HepG2 (cell line): ENCODE data around the gene AGPAT2. TPM values are rescaled to one million over a fixed set of nuclear protein-coding genes. Genes with fewer than 3 reads are reported as not detected.

ENCODE experiments used
- AGO2 ChIP-seq: fragments of 200-400 bp; formaldehyde crosslinking; optimal IDR thresholded peaks from 2 replicates; pipeline ENCODE3; 2017; ENCODE audit warnings: mild to moderate bottlenecking, low read depth, low read length, moderate library complexity
- ATF1 ChIP-seq: IDR thresholded peaks from 2 replicates; pipeline ENCODE4 v1.6.1; 2016; ENCODE audit warnings: mild to moderate bottlenecking, control low read depth
- BHLHE40 ChIP-seq: IDR thresholded peaks from 2 replicates; pipeline ENCODE4 v1.6.1; 2011; ENCODE audit warnings: low read length, improper control_type of control experiment
- CCDC6 ChIP-seq: sonication (generic); formaldehyde crosslinking; IDR thresholded peaks from 2 replicates; pipeline ENCODE4 v1.8.1; 2022; ENCODE audit warnings: mild to moderate bottlenecking, missing genetic modification reagents, moderate library complexity
- ETV5 ChIP-seq: IDR thresholded peaks from 2 replicates; pipeline ENCODE4 v1.6.1; 2018; ENCODE audit warnings: missing biosample characterization, missing genetic modification reagents, inconsistent platforms, borderline replicate concordance
- GLI4 ChIP-seq: sonication (generic); formaldehyde crosslinking; IDR thresholded peaks from 2 replicates; pipeline ENCODE4 v1.5.1; 2020; ENCODE audit warnings: missing genetic modification reagents, mild to moderate bottlenecking, moderate library complexity, borderline replicate concordance
- GMEB1 ChIP-seq: sonication (generic); formaldehyde crosslinking; IDR thresholded peaks from 2 replicates; pipeline ENCODE4 v1.5.1; 2020; ENCODE audit warnings: missing genetic modification reagents, mild to moderate bottlenecking, borderline replicate concordance
- IRF9 ChIP-seq: sonication (generic); formaldehyde crosslinking; IDR thresholded peaks from 2 replicates; pipeline ENCODE4 v1.8.0; 2022; ENCODE audit warnings: missing genetic modification reagents, mild to moderate bottlenecking, borderline replicate concordance
- KLF16 ChIP-seq, 2 experiments: sonication (generic) in 1 of 2; formaldehyde crosslinking in 1 of 2; IDR thresholded peaks; 2 replicates each; pipeline versions ENCODE4 v1.6.1 to v1.8.0; 2016 to 2023; ENCODE audit warnings: missing genetic modification reagents in 2 of 2, missing compliant biosample characterization in 1 of 2
- RBFOX2 ChIP-seq: fragments of 200-400 bp; formaldehyde crosslinking; IDR thresholded peaks from 2 replicates; pipeline ENCODE4 v1.6.1; 2017; ENCODE audit warnings: low read depth, mild to moderate bottlenecking, low read length
- RBM39 ChIP-seq: fragments of 200-400 bp; formaldehyde crosslinking; IDR thresholded peaks from one replicate; pipeline ENCODE4 v1.6.1; 2018; ENCODE audit warnings: antibody characterized with exemption, mild to moderate bottlenecking, low read depth, low read length; ENCODE audit not compliant: poor library complexity, severe bottlenecking
- RNF2 ChIP-seq: fragments of 450-650 bp; conservative IDR thresholded peaks from 2 replicates; pipeline ENCODE4 v1.6.1; 2016; ENCODE audit warnings: low read depth
- SAFB2 ChIP-seq: sonication (generic); formaldehyde crosslinking; IDR thresholded peaks from 2 replicates; pipeline ENCODE4 v1.5.1; 2020; ENCODE audit warnings: missing genetic modification reagents, low read depth, mild to moderate bottlenecking, borderline replicate concordance
- ZBTB1 ChIP-seq: sonication (generic); formaldehyde crosslinking; IDR thresholded peaks from 2 replicates; pipeline ENCODE4 v1.4.0; 2020; ENCODE audit warnings: missing genetic modification reagents, borderline replicate concordance
- ZFP91 ChIP-seq: sonication (generic); formaldehyde crosslinking; IDR thresholded peaks from 2 replicates; pipeline ENCODE4 v1.9.0; 2022; ENCODE audit warnings: missing genetic modification reagents, mild to moderate bottlenecking, borderline replicate concordance
- ZMAT3 ChIP-seq: sonication (generic); formaldehyde crosslinking; conservative IDR thresholded peaks from 2 replicates; pipeline ENCODE4 v1.7.0; 2021; ENCODE audit warnings: missing genetic modification reagents
- ZMYM2 ChIP-seq: sonication (generic); formaldehyde crosslinking; IDR thresholded peaks from 2 replicates; pipeline ENCODE4 v1.8.0; 2022; ENCODE audit warnings: mild to moderate bottlenecking, missing genetic modification reagents
- ZNF136 ChIP-seq: sonication (generic); formaldehyde crosslinking; IDR thresholded peaks from 2 replicates; pipeline ENCODE4 v1.8.1; 2022; ENCODE audit warnings: low read depth, mild to moderate bottlenecking, moderate library complexity, missing genetic modification reagents
- ZNF30 ChIP-seq: sonication (generic); formaldehyde crosslinking; IDR thresholded peaks from 2 replicates; pipeline ENCODE4 v1.5.0; 2020; ENCODE audit warnings: mild to moderate bottlenecking, missing genetic modification reagents
- ZNF674 ChIP-seq: sonication (generic); formaldehyde crosslinking; IDR thresholded peaks from 2 replicates; pipeline ENCODE4 v1.5.0; 2020; ENCODE audit warnings: low read depth, mild to moderate bottlenecking, missing genetic modification reagents
- polyA plus RNA-seq, 8 experiments: library from polyadenylated mRNA; depleted of rRNA in 3 of 8; stranded (reverse) in 7 of 8; unstranded in 1 of 8; fragments of >200 nt; fragmentation: Illumina TruSeq in 4 of 8; extraction: Trizol in 4 of 8; gene quantifications; 2 replicates each; pipeline versions ENCODE4 v1.2.1 to v1.2.3, GENCODE V29; 2011 to 2016; ENCODE audit warnings: low read depth in 4 of 8, missing spikeins in 1 of 8, mixed read lengths in 1 of 8; ENCODE audit not compliant: insufficient read depth in 1 of 8
- total RNA-seq, 5 experiments: library from RNA; depleted of rRNA; stranded (reverse); fragments of >200 nt; fragmentation: Illumina TruSeq; extraction: Trizol; gene quantifications; 2 replicates each; pipeline ENCODE4 v1.2.3, GENCODE V29; 2016; ENCODE audit warnings: low read depth in 1 of 5
- TF ChIP-seq, protein P1 (sequence below): sonication (generic); formaldehyde crosslinking; conservative IDR thresholded peaks from 2 replicates; pipeline ENCODE4 v1.4.0; 2020; ENCODE audit warnings: mild to moderate bottlenecking, missing genetic modification reagents, moderate library complexity

The AGPAT2 gene
- total and polyA plus RNA-seq, 2 of the 13 experiments (the other 11 are each of a cell fraction or from before 2014, with no cell fraction given), result 3.9 to 25.8 TPM

- TF ChIP-seq CCDC6 (no peak), RBM39 (no peak), ZFP91 (no peak; the same call in 1 of the 2 replicates), ZMYM2 (CRISPR knock-in tag) (peak; percentile 92), ATF1 (CRISPR knock-in tag) (no peak), RBFOX2 (0 out of 2 replicates have a peak, but pooled peaks have one; percentile 38), AGO2 (no peak), ZNF674 (no peak), ZNF30 (CRISPR knock-in tag) (no peak), SAFB2 (CRISPR knock-in tag) (no peak), RNF2 (peak; percentile 64), BHLHE40 (peak; percentile 75), GMEB1 (CRISPR knock-in tag) (peak; percentile 44; the same call in 1 of the 2 replicates), ZNF136 (CRISPR knock-in tag) (no peak), IRF9 (CRISPR knock-in tag) (no peak), ZMAT3 (CRISPR knock-in tag) (no peak; the same call in none of the 2 replicates), ZBTB1 (CRISPR knock-in tag) (no peak), KLF16 (CRISPR knock-in tag; IDR thresholded peaks at IDR 0.05) (no peak), ETV5 (CRISPR knock-in tag) (peak; percentile 52; the same call in 1 of the 2 replicates), GLI4 (CRISPR knock-in tag) (no peak)
- TF ChIP-seq, protein P1, sequence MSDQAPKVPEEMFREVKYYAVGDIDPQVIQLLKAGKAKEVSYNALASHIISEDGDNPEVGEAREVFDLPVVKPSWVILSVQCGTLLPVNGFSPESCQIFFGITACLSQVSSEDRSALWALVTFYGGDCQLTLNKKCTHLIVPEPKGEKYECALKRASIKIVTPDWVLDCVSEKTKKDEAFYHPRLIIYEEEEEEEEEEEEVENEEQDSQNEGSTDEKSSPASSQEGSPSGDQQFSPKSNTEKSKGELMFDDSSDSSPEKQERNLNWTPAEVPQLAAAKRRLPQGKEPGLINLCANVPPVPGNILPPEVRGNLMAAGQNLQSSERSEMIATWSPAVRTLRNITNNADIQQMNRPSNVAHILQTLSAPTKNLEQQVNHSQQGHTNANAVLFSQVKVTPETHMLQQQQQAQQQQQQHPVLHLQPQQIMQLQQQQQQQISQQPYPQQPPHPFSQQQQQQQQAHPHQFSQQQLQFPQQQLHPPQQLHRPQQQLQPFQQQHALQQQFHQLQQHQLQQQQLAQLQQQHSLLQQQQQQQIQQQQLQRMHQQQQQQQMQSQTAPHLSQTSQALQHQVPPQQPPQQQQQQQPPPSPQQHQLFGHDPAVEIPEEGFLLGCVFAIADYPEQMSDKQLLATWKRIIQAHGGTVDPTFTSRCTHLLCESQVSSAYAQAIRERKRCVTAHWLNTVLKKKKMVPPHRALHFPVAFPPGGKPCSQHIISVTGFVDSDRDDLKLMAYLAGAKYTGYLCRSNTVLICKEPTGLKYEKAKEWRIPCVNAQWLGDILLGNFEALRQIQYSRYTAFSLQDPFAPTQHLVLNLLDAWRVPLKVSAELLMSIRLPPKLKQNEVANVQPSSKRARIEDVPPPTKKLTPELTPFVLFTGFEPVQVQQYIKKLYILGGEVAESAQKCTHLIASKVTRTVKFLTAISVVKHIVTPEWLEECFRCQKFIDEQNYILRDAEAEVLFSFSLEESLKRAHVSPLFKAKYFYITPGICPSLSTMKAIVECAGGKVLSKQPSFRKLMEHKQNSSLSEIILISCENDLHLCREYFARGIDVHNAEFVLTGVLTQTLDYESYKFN (CRISPR knock-in tag), result peak; percentile 91
Measured at GRCh38 chr9:136697146-136697820, 10.0 kb upstream of the AGPAT2 start (continued).
